Measurements from ENCODE around the gene BAIAP2L2.

- TF ChIP-seq CTCF (IDR thresholded peaks at IDR 0.05) (no peak), EZH2 (IDR thresholded peaks at IDR 0.05; ENCODE audit: borderline replicate concordance, insufficient read depth, low read depth, low read length, poor library complexity, severe bottlenecking) (no peak)
Measured at GRCh38 chr22:38085056-38085455, 25.4 kb downstream of the BAIAP2L2 start.

Data from B cell (primary cell).